ENCODE results near the gene AAMP. TPM values are rescaled to one million over a fixed set of nuclear protein-coding genes. Genes with fewer than 3 reads are reported as not detected.
A peak's percentile ranks its signal among the peaks of the same experiment; 100 is the strongest.

AAMP gene, protein sequence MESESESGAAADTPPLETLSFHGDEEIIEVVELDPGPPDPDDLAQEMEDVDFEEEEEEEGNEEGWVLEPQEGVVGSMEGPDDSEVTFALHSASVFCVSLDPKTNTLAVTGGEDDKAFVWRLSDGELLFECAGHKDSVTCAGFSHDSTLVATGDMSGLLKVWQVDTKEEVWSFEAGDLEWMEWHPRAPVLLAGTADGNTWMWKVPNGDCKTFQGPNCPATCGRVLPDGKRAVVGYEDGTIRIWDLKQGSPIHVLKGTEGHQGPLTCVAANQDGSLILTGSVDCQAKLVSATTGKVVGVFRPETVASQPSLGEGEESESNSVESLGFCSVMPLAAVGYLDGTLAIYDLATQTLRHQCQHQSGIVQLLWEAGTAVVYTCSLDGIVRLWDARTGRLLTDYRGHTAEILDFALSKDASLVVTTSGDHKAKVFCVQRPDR
- polyA plus RNA-seq (2011; rRNA removed): 51.6 and 55.1 TPM in 2 replicates
- polyA minus RNA-seq (2011; rRNA and poly(A)+ RNA removed): 38.3 and 49.8 TPM in 2 replicates

- ChIA-PET POLR2A (interaction anchor here (0.6 to 3.0 kb wide), 6 partner anchors 11 to 388 kb away, joined by 3 to 17 read pairs (median 4); no protein-coding TSS in a partner anchor), CTCF (interaction anchor here (0.6 to 4.9 kb wide), 12 partner anchors 9 to 197 kb away, joined by 3 to 73 read pairs (median 4); partner anchors contain the start of gene TMBIM1)
- no peaks in the 10 kb centered on the region; the same call in 1 of the 2 replicates for H3K9me3 ChIP-seq (ENCODE audit: control insufficient read depth, insufficient read depth, low read length)
- peak within 1 kb of the TSS; percentile 65 for H3K27ac ChIP-seq (ENCODE audit: low read depth, low read length)
- peak within 1 kb of the TSS; percentile 96 for H3K4me3 ChIP-seq (ENCODE audit: low read depth, low read length)
- H3K27me3 ChIP-seq (ENCODE audit: control insufficient read depth, insufficient read depth, low read length): no peaks in the 10 kb centered on the region
- TF ChIP-seq, protein P1, sequence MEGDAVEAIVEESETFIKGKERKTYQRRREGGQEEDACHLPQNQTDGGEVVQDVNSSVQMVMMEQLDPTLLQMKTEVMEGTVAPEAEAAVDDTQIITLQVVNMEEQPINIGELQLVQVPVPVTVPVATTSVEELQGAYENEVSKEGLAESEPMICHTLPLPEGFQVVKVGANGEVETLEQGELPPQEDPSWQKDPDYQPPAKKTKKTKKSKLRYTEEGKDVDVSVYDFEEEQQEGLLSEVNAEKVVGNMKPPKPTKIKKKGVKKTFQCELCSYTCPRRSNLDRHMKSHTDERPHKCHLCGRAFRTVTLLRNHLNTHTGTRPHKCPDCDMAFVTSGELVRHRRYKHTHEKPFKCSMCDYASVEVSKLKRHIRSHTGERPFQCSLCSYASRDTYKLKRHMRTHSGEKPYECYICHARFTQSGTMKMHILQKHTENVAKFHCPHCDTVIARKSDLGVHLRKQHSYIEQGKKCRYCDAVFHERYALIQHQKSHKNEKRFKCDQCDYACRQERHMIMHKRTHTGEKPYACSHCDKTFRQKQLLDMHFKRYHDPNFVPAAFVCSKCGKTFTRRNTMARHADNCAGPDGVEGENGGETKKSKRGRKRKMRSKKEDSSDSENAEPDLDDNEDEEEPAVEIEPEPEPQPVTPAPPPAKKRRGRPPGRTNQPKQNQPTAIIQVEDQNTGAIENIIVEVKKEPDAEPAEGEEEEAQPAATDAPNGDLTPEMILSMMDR (IDR thresholded peaks at IDR 0.05; ENCODE audit: low read depth, low read length): 0 out of 2 replicates have a peak, but pooled peaks have one; percentile 26
- DNase-seq (ENCODE audit: low read depth, low spot score): peak; percentile 99
These were observed at the start of gene AAMP, which contains the start of gene PNKD for GRCh38 chr2:218269900-218270720. Gene AAMP (minus strand): TSS chr2:218270137. CDS start chr2:218270086, 51 bp downstream. Gene PNKD (plus strand): TSS chr2:218270519. CDS start chr2:218270536, 17 bp downstream.

- TF ChIP-seq, protein P1 (IDR thresholded peaks at IDR 0.05; ENCODE audit: low read depth, low read length): no peak
- ChIA-PET CTCF (no interaction called here), POLR2A (no interaction called here)
- no peak for DNase-seq (ENCODE audit: low read depth, low spot score)
- H3K9me3 ChIP-seq (ENCODE audit: control insufficient read depth, insufficient read depth, low read length): no peaks in the 10 kb centered on the region
- no peaks in the 10 kb centered on the region for H3K27me3 ChIP-seq (ENCODE audit: control insufficient read depth, insufficient read depth, low read length)
- H3K27ac ChIP-seq (ENCODE audit: low read depth, low read length): no peak overlapping the region
- H3K4me3 ChIP-seq (ENCODE audit: low read depth, low read length): no peak overlapping the region
These were observed 48.3 kb upstream of the AAMP start for GRCh38 chr2:218318241-218318640.

DNA sequence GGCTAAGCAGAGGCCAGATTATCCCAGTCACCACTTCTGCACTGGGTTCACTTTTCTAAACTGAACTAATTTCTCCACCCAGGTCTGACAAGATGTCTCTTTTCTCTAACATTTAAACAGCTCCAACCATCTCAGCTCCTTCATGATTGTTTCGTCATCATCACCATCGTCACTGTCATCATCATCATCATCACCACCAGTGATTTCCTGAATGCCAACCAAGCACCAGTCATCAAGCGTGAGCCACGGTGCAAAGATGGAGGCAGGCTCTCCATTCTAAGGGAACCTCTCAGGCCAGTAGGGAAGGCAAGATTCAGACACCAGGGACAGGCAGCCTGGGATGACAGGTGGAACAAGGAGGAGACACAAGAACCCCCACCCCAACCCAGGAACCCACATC lies 47.9 kb upstream of the AAMP start:
- TF ChIP-seq, protein P1 (IDR thresholded peaks at IDR 0.05; ENCODE audit: low read depth, low read length): no peak
- CTCF ChIA-PET: no interaction called here
- Histone ChIP-seq H3K27me3 (ENCODE audit: control insufficient read depth, insufficient read depth, low read length) (no peaks in the 10 kb centered on the region), H3K27ac (ENCODE audit: low read depth, low read length) (no peak overlapping the region), H3K9me3 (ENCODE audit: control insufficient read depth, insufficient read depth, low read length) (no peaks in the 10 kb centered on the region), H3K4me3 (ENCODE audit: low read depth, low read length) (no peak overlapping the region)
- POLR2A ChIA-PET: no interaction called here
- DNase-seq (ENCODE audit: low read depth, low spot score): no peak

DNA sequence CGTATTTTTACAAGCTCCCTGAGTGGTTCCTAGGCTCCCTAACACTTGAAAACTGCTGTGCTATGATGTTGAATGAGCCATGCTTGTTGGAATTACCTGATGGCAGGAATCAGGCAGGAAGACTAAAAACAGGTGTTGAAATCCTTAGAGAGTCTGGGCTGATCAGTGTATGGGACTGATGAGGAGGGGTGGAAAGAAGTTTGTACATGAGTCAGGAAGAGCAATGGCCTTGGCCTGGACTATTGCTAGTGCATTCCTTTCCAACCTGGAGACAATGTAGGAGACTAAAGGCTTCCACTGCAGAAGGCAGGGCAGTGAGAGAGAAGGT lies 47.3 kb upstream of the AAMP start:
- Histone ChIP-seq H3K27me3 (ENCODE audit: control insufficient read depth, insufficient read depth, low read length) (no peaks in the 10 kb centered on the region), H3K4me3 (ENCODE audit: low read depth, low read length) (no peak overlapping the region), H3K27ac (ENCODE audit: low read depth, low read length) (no peak overlapping the region), H3K9me3 (ENCODE audit: control insufficient read depth, insufficient read depth, low read length) (no peaks in the 10 kb centered on the region)
- TF ChIP-seq, protein P1 (IDR thresholded peaks at IDR 0.05; ENCODE audit: low read depth, low read length): no peak
- POLR2A ChIA-PET: no interaction called here
- no peak for DNase-seq (ENCODE audit: low read depth, low spot score)
- CTCF ChIA-PET: no interaction called here
